EH (cell line): Measurements from ENCODE around the gene GRB2.

ENCODE experiments used
- DNase-seq: peaks from one replicate; pipeline ENCODE4 v3.0.0-alpha.2; 2015; ENCODE audit warnings: low read depth

The GRB2 gene

DNA sequence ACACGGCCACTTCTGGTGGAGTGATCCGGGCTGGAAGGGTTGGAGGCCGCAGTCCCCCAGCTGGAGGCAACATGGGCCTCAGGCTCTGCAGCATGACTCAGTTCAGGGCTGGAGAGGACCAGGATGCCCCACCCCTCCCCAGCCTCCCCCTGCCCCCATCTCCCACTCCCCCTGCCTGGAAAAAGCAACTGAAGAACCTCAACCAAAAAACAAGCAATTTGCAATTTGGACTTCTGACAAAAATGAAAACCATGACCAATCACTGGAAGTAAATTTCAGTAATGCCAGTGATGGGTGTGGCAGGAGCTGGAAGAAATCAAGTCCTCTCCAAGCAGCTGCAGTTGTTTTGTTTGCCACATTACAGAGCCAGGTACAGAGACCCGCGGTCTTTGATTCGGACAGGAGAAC, 127.8 kb downstream of the GRB2 start:
- peak; percentile 81 for DNase-seq

DNA sequence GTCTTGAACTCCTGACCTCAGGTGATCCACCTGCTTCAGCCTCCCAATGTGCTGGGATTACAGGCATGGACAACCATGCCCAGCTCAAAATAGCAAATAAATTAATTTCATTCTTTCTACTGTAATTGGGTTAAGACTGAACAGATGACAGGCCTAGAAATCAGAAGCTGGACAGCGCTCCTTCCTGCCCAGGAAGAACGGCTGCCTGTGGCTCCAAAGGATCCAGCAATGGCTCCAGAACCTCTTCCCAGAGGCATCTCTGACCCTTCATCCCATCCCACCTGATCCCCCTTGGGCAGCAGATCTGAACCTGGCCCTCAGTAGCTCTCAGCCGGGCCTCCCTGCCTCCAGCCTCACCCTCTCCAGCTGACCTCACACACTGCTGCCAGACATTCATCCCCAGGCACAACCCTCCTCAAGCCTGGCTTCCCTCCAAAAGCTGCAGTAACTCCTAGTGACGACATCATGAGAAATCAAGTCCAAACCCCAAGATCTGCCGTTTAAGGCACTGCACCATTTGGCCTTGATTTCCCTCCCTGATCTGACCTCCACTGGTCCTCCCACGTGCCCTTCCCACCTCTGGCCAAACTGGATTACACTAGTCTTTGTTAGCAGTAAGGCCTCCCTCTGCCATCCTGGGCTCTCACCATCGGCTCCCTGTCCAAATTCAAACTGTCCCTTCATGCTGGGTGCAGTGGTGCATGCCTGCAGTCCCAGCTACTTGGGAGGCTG, 131.3 kb downstream of the GRB2 start:
- DNase-seq, result peak; percentile 73

DNA sequence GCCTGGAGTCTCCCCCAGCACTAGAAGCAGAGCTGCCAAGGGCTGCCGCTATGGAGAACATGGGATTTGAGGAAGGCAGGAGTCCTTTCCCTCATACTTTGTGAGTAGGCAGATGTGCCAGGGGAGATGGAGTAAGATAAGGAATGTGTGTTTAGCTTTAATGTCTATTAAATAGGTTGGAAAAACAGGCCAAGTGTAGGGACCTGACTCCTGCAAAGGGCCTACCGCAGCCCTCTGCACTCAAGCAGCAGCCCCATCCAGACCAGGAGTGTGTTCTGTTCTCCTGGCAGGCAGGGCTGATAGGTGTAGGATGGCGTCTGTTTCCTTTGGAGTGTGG, 132.7 kb downstream of the GRB2 start:
- no peak for DNase-seq

DNA sequence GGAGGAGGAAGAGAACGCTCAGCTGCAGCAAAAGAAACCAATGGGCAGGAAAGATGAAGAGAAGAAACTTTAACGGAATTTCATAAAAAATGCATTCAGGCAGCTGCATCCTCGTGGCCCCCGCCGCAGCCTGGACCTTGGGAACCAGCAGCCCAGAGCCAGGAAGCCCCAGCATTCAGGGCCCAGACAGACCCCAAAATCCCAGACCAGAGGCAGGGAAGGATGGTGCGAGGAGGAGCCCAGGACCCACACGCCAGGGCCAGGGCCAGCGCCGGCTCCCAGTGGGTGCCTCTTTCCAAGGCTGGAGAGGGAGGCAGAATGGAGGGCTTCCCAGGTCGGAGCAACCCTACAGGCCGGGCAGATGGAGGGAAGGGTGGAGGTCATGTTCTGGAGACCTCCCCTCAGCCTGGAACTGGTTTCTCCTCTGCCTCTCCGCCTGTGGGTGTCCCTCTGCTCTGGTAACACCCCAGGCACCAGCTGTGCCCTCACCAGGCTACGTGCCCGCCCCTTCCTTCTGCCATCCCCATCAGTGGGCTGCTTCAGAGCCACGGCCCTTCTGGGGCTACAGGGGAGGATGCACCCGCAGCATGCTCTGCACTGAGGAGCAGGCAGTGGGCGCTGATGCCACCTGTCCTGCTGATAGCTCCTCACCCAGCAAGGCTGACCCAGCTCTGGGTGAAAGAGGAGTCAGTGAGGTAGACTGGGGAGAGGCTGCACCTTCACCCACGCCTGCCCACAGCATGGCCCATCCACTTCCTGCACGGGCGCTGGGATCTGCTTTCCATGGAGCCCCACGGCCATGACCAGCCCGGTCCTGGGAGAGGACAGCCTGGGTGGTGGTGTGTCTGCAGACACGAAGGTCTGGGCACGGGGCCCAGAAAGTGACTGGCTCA, 133.3 kb downstream of the GRB2 start:
- peak; percentile 77 for DNase-seq

DNA sequence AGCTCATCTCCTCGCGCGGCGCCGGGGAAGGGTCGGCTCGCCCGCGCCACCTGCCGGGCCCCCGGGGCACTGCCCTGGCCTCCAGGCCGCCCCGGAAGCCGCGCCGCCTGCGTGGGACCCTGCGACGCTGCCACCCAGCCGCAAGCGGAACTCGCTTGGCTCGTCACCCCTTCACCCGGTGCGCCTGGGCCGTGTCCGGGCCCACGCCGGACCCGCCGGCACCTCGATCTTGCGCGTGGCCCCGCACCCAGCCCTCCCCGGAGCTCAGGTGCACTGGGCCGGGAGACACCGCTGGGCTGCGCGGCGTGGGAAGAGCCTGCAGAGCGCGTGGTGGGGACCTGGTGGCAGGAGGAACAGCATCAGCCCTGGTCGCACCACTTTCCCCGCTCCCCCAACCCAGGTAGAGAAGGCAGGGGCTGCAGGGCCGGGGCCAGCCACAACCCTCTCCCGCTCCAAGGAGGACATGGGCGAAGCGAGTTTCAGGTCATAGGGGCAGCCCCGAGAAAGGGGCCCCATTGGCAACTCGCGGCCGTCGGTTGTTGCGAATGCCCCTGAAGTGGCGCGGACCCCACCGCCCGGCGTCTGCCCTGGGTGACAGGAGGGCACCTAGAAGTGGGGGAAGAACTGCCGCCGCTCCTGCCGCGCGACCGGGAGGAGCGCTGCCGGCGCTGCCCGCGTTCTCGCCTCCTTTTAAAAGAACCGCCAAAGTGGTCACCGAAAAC, 134.1 kb downstream of the GRB2 start:
- DNase-seq, result peak; percentile 72

DNA sequence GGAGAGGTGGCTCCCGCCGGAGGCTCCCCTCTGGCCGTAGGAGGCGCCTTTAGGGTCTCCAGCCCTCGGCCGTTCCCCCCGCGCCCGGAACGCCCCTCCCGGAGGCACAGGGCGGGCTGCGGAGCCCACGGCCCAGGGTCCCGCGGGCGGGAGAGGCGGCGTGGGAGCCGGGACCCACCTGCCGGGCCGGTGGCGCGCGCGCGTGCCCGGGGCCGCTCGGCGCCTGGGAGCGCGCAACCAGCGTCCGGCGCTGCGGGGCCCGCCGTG, 134.6 kb downstream of the GRB2 start, which contains the start of gene MIF4GD:
MIF4GD (minus strand) TSS at position 266 of the 267 bp plus-strand sequence. CDS start 1,036 bp downstream, outside the sequence.
- DNase-seq, result no peak

DNA sequence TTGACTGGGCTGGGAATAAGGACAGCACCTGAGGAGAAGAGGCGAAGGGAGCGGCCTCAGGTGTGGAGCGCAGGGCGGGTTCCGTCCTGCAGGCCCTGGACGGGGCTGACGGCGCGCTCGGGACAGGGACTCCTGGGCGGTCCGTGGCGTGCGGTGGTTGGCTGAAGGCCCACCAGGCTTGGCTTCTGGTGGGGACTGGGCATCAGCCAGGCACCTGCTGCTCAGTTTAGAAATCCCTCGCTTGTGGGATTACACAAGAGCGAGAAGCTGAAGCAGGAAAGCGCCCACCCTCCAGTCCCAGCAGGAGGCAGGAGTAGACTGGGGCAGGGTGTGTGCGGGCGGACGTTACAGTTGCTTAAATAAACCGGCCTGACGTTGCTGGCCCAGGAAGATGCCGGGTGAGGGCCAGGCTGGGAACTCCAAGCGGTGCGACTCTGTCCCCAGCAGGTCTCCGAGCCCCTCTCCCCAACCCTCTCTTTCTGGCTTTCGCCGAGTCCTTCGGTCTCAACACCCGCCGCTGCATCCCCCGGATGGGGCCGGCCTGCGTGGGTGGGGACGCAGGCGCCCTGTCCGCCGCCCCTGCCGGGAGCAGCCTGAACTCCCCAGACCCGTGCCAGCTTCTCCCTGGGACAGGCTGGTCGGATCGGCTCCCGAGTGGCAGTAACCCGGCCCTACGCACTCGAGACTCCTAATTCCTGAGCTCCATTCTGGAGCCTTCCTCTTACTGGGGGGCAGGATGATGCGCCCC, 135.1 kb downstream of the GRB2 start:
- DNase-seq, result peak; percentile 78

DNA sequence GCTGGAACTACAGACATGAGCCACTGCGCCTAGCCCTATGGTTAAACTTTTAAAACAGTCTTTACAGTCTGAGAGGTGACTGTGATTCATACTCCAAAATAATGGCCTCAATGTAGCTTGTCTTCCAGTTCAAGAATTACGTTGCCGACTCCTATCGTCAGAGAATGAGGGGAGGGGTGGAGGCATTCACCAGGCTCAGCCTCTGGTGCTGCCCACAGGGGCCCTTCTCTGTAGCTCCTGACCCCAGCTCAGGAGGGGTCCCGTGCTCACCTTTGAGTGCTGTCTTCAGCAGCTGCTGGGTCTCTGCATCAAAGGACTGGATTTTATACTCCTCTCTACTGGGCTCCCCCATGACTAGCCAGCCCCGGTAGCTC, 135.6 kb downstream of the GRB2 start:
- DNase-seq, result peak; percentile 18
